Superior temporal gyrus (tissue), 1 donor: ENCODE results near the gene ADGB.
"Not testable (repeated sequence)": the region's sequence is repeated elsewhere in the genome, so short reads cannot be mapped to it uniquely, and the experiment has no call there.

Source experiments
- DNase-seq: peaks from one replicate; pipeline ENCODE4 v3.0.0-alpha.2; 2016; ENCODE audit errors: extremely low spot score

ADGB gene

DNA sequence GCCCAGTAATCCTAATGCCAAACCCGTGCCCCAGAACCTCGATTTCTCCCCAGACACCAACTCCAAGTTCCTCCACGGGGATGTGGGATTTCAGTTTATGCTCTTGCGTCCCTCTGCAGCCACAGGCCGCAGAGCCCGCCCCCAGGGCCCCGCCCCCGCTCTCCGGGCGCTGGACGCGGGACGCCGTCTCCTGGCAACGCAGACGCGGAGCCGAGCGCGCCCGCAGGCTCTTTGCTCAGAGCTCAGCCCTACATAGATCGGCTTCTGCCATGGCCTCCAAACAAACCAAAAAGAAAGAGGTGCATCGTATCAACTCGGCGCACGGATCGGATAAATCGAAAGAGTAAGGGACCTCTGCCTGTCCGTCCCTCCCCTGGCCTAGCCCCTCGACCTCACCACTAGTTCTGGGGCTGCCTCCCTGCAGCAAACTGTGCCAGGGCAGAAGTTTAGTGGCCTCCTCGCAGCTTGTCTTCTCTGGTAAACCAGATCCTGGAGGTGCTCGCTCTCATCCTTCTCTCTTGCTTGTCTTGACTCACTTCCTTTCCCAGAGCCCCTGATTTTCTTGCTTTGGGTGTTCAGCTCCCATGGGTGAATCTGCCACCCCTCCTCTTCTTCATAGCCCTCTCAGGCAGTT lies at the start of gene ADGB:
ADGB (plus strand) TSS at position 201 of the 634 bp plus-strand sequence; CDS start at position 270, 69 bp downstream.
- DNase-seq: no peak

DNA sequence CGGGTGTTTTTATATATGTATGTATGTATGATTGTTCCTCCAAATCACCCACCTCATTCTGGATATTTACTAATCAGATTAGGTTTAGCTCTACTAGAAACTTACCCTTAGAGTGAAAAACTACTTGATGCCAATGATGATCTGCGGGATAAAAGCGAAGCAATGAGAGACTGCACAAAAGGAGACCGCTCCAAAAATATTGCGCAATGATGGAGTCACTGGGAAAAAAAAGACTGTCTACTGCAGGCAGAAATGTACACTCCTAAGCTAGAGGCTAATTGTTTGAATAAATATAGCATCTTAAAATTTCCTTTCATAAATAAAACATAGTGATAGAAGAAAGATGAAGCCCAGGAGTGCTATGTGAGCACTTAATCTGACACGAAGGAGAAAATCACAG lies 47.9 kb upstream of the ADGB start:
- DNase-seq: no peak

DNA sequence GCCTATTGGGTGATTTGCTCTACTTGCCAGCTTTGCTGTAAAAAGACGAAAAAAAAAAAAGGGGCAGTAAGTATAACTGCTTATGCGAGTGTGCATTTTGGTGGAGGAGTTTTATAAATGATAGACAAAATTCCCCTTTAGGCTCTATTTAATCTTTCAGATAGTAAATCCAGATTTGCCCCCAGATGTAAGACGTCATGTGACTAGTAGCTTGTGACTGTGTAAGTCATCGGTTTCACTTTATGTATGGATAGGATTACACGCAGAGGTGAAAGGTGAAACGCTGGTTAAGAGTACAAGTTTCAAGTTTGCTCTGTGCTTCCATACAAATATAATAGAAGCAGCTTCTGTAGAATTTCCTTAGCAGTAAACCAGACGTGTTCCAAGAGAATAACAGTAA lies 47.2 kb upstream of the ADGB start:
- DNase-seq: no peak

DNA sequence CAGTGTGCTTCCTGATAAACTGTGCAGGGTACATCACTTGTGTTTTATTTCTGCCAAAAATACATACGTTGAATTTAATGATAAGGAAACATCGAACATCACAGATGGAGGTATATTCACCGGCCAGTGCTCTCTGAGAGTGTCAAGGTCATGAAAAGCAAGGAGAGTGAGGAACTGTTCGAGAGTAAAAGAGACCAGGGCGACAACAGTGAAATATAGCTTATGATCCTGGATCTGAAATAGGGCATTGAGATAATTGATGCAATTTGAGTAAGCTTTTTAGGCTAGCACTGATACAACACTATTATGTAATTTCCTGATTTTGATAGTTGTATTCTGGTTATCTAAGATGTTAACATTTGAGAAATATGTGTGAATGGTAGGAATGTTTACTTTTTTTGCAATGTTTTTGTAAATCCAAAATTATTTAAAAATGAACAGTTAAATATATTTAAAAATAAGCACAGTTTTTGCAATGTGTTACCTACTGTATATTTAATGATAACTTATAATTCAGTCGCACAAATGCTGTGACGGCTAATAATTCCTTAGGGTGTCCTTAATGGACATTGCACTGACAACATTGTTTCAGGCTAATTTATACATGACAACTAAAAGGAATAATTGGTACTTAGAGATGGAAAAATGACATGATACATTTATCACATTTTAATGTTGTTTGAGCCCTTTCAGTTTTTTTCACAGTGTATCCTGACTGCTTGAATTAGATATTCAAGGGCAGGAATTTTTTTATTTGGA lies 45.2 kb upstream of the ADGB start:
- no peak for DNase-seq

DNA sequence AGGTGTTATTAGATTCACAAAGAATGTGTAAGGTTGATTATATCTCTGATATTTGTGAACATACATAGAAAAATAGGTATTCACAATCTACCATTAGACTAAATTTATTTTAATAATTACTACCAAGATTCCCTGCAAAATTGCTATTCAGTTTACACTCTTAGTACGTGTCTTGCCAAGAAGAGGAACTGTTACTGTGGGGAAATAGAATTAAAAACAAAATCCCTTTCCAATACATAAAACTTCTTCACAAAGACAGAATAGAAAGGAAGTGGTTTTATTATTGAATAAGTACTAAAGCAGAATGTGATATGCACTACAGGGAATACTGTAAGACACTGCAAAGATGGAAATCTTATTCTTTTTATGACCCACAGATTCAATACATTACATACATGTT lies 38.2 kb upstream of the ADGB start:
- DNase-seq: no peak

DNA sequence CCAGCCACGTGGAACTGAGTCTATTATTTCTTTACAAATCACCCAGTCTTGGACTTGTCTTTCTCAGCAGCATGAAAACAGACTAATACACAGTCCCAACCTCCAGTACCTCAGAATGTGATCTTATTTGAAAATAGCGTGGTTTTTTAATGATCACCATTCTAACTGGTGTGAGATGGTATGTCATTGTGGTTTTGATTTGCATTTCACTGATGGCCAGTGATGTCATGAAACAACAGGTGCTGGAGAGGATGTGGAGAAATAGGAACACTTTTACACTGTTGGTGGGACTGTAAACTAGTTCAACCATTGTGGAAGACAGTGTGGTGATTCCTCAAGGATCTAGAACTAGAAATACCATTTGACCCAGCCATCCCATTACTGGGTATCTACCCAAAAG lies 32.1 kb upstream of the ADGB start:
- not testable (repeated sequence) for DNase-seq

DNA sequence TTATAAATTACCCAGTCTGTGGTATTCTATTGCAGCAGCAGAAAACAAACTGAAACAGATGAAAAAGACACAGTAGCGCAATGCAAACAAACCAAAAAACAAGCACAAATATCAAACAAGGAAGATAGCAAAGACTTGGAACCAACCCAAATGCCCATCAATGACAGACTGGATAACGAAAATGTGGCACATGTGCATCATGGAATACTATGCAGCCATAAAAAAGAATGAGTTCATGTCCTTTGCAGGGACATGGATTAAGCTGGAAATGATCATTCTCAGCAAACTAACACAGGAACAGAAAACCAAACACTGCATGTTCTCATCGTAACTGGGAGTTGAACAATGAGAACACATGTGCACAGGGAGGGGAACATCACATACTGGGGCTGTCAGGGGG lies 30.2 kb upstream of the ADGB start:
- not testable (repeated sequence) for DNase-seq

DNA sequence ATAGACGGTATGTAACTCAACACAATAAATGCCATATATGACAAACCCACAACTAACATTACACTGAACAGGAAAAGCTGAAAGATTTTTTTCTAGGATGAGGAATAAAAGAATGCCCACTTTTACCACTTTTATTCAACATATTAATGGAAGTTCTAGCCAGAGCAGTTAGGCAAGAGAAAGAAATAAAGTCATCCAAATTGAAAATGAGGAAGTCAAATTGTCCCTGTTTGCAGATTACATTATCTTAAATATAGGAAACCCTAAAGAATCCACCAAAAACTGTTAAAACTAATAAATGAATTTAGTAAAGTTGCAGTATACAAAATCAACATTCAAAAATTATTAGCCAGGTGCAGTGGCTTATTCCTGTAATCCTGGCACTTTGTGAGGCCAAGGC lies 24.6 kb upstream of the ADGB start:
- DNase-seq: no peak

DNA sequence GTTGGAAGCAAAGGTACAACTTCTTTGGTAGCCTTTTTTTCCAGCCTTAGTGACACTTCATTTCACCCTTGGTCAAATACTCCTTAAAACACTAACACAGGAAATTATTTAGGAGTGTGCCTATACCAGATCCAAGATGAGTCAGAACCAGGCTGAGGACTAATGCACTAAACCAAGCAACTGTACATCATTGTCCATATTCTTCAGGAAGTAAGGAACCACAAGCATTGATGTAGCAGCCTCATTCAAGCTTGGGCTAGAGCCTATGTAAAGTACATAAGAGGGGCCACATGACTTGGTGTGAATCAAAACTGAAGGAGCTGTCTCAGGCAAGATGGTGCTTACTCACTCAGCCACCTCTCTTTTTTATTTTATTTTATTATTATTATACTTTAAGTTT lies 20.7 kb upstream of the ADGB start:
- no peak for DNase-seq

DNA sequence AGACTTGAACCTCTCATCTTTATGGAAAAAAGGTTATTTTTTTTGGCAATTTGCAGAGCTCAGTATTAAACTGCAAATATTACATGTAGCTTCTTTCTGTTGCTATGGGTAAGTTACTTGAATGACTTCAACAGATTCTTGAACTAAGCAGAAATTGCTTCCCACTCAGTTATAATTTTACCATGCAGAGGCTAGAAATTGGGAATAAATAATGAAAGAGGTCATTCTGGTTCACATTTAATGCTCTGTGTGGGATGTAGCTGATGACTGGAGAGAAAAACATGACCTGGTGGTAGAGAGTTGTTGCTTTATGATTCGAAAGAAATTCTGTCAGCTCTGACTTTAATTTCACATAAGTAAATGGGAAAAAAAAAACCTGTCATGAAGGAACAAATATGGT lies 16.8 kb upstream of the ADGB start:
- no peak for DNase-seq

DNA sequence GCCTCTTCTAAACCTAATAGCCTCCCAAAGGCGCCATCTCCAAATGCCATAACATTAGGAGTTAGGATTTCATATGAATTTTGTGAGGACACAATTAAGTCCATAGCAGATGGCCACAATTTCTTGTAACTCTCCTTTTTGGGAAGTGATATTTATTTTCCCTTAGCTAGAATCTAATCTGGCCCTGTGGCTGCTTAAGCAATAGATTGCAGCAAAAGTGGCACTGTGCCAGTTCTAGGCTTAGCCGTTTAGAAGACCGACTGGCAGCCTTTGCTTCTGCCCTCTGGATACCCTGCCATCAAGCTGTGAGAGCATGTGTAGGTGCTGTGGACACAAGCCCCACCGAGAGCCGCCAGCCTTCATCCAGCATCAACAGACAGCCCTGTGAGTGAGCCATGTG lies 15.9 kb upstream of the ADGB start:
- DNase-seq: no peak

DNA sequence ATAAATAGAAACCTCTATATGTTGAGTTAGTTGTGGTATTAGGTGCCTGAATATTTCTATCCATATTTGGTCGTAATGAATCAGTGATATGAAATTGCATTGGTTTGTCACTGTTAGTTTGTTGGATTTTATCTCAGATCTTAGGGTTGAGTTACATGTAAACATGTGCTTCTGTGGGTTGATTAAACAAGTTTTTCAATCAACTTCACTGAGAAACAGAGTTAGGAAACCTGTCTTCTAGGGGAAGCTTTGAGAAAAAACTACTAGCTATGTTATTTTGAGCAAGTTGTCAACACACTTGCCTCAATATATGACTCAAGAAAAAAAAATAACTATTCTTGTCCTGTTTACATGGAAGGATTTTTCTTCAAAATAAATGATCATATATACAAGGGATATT lies 14.8 kb upstream of the ADGB start:
- DNase-seq: no peak

DNA sequence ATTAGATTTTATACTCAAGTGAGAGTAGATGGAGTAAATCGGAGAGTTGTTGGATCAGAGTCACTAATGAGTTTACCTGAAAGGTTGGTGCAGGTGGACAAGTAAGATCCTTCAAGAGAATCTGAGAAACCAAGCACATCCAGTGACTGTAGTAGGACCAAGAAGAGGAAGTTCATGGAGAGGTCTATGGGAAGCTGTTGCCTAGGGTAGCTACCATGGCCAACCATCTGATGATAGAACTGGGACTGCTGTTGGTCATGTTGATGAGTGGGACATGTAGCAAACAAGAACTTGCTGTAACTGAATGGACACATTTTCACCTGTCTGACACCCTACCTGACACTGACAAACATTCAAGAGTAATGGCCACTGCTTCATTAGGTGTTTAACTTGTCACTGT lies 11.3 kb upstream of the ADGB start:
- no peak for DNase-seq

DNA sequence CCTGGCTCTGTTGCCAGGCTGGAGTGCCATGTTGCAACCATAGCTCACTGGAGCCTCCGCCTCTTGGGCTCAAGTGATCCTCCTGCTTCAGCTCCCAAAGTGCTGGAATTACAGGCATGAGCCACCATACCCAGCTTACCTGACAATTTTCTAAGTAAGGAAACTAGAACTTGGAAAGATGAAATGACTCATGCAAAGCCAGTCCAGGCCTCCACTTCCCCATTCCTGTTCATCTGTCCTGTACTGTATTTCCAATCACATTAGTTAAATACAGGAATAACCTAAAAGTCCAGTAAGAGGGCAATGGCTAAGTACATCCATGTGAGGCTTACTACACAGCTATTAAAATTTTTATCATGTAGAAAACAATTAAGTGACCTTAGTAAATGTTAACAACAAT lies 8.3 kb upstream of the ADGB start:
- DNase-seq: no peak

DNA sequence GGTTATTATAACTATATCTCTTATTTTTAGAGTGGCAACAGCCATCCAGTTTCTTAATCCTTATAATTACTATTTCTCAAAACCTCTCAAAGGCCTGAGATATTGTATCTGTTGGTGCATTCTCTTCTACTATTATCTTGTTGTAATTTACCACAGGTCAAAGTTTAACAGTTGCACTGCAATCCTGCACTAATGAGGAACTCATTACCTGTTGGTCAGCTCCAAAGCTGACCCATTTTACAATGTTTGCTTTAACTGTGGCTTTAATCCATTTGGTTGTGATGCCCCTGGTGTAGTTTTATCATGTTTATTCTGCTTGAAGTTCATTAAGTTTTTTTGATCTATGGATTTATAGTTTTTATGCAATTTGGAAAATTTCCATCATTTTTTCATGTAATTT lies 6.3 kb upstream of the ADGB start:
- DNase-seq: no peak

DNA sequence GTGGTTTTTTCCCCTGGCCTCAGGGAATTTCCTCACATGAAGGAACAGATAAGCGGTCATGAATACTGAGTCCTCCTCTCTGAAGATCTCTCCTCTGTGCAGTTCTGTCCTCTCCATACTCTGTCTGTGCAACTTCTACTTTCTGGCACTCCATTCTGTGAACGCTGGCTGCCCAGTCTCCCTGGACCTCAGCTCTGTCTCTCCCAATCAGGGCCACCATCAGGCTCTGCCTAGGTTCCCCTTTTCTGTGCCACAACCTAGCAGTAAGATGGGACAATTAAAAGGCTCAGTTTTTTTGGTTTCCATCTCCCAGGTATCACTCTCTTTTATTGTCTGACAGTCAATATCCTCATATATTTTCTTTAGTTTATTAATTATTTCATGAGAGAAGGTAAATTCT lies 4.8 kb upstream of the ADGB start:
- DNase-seq: no peak

DNA sequence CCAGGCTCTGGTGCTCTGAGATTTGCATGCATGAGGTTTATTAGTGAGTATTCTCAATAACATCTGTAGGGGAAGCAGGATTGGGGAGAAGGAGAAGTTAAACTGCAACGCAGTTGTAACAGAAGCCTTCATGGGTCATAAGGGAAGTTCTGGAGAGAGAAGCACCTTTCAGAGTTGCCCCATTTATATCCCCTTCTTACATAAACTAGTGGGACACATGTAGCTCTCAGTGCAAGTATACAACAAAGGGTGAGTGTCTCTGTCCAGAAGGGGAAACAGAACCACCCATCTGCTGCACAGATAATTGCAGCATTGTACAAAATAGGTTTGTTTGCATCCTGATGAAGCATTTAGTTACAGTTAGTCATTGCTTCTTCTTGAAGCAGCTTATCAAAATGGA lies 4.3 kb upstream of the ADGB start:
- DNase-seq: no peak

DNA sequence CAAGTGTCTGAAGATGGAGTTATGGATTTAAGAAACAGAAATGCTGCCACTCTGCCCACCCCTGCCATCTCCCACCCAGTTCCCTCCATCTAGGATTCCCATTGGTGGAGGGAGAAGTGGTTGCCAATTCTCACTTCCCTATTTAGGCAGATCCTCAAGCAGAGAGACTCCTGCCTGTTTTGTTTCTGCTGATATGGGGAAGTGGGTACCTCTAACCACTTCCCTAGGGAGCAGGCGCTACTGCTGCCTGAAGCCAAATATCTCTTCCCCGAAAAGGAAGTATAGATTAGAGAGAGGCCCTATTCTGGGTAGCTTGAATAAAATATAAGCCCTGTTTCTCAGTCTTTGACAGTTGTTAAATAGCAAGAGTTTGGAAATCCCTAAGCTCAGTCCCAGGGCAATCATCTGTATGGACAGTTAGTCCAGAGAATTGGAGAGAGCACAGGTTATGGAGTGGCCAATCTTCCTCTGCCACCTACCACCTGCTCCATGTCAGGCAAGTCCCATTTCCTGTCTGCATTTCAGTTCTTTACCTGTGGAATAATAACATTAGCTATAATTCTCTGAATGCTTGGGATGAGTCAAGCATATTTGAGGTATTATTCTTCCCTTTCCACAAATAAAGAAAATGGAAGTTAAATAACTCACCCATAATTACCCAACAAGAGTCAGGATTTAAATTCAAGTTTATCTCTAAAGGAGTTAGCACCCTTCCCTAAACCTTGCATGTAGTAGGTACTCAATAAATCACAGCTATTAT lies 2.6 kb upstream of the ADGB start:
- no peak for DNase-seq

DNA sequence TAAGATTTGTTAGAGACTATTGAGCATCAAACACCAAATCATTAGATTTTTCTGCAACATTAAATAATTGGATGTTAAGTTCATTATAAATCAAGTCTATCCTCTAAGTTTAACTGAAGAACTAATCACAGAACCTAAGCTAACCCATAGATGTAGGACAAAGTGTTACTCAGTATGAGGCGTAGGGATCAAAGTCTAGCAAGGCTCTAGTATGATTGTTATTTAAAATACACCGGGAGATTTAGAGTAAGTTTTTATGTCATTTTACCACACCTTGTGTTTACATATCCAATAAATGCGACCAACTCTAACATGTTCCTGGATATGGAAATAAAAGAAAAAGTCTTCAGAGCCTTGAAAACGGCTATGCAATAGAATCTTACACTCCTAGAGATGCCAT lies 2.6 kb downstream of the ADGB start:
- DNase-seq: no peak

DNA sequence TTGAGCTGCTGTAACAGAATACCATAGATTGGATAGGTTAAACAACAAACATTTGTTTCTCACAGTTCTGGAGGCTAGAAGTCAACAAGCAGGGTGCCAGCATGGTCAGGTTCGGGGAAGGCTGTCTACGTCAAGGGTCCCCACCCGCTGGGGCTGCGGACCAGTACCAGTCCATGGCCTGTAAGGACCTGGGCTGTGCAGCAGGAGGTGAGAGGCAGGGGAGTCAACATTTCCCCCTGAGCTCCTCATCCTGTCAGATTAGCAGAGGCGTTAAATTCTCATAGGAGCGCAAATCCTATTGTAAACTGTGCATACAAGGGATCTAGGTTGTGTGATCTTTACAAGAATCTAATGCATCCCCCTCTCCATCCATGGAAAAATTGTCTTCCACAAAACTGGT lies 3.8 kb downstream of the ADGB start:
- no peak for DNase-seq

DNA sequence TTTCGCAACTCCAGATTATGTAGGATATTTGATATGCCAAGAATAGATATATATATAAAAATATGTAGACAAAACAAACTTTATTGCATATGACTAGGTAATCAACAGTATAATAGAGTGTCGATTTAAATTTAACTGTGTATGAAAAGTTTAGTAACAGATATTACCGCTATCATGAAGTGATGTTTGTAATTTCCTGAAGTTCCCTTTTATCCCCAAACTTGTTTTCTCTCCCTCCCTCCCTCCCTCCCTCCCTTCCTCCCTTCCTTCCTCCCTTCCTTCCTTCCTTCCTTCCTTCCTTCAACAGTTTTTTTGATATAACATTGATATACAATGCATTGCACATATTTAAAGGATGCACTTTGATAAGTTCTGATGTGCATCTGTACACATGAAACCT lies 15.2 kb downstream of the ADGB start:
- no peak for DNase-seq

DNA sequence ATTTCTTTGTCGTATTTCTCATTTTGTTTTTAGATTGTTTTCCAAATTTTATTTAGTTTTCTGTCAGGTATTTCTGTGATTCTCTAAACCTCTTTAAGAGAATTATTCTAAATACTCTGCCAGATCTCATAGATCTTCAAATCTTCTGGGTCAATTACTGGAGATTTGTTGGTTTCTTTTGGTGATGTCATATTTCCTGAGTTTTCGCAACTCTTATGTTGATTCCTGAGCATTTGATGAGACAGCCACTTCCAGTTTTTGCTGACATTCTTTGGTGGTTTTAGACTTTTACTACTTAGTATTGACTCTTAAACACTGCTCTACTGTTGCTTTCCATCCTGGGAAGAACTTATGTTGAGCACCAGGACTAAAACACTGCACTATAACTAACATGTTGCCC lies 21.9 kb downstream of the ADGB start:
- no peak for DNase-seq

DNA sequence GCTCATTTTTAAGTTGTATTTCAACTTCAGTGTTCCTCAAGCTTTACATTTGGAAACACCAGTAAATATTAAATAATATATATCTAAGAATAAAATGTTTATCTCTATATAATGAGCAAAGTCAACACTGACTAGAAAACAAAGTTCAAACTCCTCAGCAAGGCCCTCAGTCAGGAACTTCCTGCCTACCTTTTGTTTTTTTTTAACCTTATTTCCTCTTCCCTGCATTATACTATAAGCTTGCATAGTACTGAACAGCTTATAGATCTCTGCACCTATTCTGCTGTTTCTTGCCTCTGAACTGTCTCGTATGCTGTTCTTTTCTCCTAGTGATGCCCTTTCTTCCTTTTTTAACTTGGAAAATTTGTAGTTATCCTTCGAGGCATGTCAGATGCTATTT lies 29.6 kb downstream of the ADGB start:
- DNase-seq: no peak
